OCI-LY1 (cell line): ENCODE measurements around the gene TM7SF3.

Experiments used
- H2AFZ ChIP-seq: fragments of 200-600 bp; sonication (generic), shearing (Covaris generic); 2 replicates; pipeline ENCODE4 v1.6.0; 2014; ENCODE audit warnings: antibody characterized with exemption, mild to moderate bottlenecking, low read length
- H3F3A ChIP-seq: fragments of 200-600 bp; sonication (generic), shearing (Covaris generic); 2 replicates; pipeline ENCODE4 v1.6.0; 2014; ENCODE audit warnings: mild to moderate bottlenecking, antibody characterized with exemption, low read length, moderate library complexity; ENCODE audit not compliant: insufficient read depth
- H3K27ac ChIP-seq: fragments of 200-600 bp; sonication (generic); 2 replicates; pipeline ENCODE4 v1.5.1; 2014; ENCODE audit warnings: low read length, mixed run types, mild to moderate bottlenecking, low read depth; ENCODE audit not compliant: poor library complexity, severe bottlenecking
- H3K27me3 ChIP-seq: fragments of 200-600 bp; sonication (generic); 2 replicates; pipeline ENCODE4 v1.6.0; 2014; ENCODE audit warnings: antibody characterized with exemption, mild to moderate bottlenecking, low read length, moderate library complexity; ENCODE audit not compliant: insufficient read depth
- H3K36me3 ChIP-seq: fragments of 200-600 bp; sonication (generic); 2 replicates; pipeline ENCODE4 v1.6.1; 2014; ENCODE audit warnings: mild to moderate bottlenecking, antibody characterized with exemption, low read length, moderate library complexity, mixed read lengths; ENCODE audit not compliant: insufficient read depth
- H3K4me1 ChIP-seq: fragments of 200-600 bp; sonication (generic); 2 replicates; pipeline ENCODE4 v1.5.1; 2014; ENCODE audit warnings: mild to moderate bottlenecking, low read length, moderate library complexity; ENCODE audit not compliant: insufficient read depth, severe bottlenecking
- H3K4me2 ChIP-seq: fragments of 200-600 bp; sonication (generic), shearing (Covaris generic); 2 replicates; pipeline ENCODE4 v1.6.1; 2014; ENCODE audit warnings: low read length
- H3K4me3 ChIP-seq: fragments of 200-600 bp; sonication (generic); 2 replicates; pipeline ENCODE4 v1.5.1; 2014; ENCODE audit warnings: low read length, low read depth, mild to moderate bottlenecking, mixed read lengths; ENCODE audit not compliant: poor library complexity, severe bottlenecking
- H3K79me2 ChIP-seq: fragments of 200-600 bp; shearing (Covaris generic); 2 replicates; pipeline ENCODE4 v1.6.1; 2016; ENCODE audit warnings: mixed run types, low read length, mixed read lengths; ENCODE audit not compliant: insufficient read depth
- H3K9ac ChIP-seq: fragments of 200-600 bp; sonication (generic), shearing (Covaris generic); 2 replicates; pipeline ENCODE4 v1.6.1; 2014; ENCODE audit warnings: mild to moderate bottlenecking, low read length, mixed read lengths
- H3K9me2 ChIP-seq: fragments of 200-600 bp; sonication (generic), shearing (Covaris generic); 2 replicates; pipeline ENCODE4 v1.6.1; 2014; ENCODE audit warnings: low read depth, mild to moderate bottlenecking, low read length, mixed read lengths
- H3K9me3 ChIP-seq: fragments of 200-600 bp; shearing (Covaris generic); 2 replicates; pipeline ENCODE4 v1.6.1; 2014; ENCODE audit warnings: low read length, mixed read lengths
- H4K20me1 ChIP-seq: fragments of 200-600 bp; sonication (generic), shearing (Covaris generic); 2 replicates; pipeline ENCODE4 v1.6.0; 2016; ENCODE audit warnings: mild to moderate bottlenecking, low read length; ENCODE audit not compliant: insufficient read depth
- CTCF ChIP-seq: fragments of 200-600 bp; sonication (generic), shearing (Covaris generic); IDR thresholded peaks from 2 replicates; pipeline ENCODE4 v1.5.1; 2017; ENCODE audit warnings: mild to moderate bottlenecking, antibody characterized with exemption, low read length, moderate library complexity, mixed read lengths
- EZH2 ChIP-seq: fragments of 200-600 bp; sonication (generic), shearing (Covaris generic); IDR thresholded peaks from 2 replicates; pipeline ENCODE4 v1.8.0; 2017; ENCODE audit warnings: borderline replicate concordance, mixed run types, mild to moderate bottlenecking, antibody characterized with exemption, low read length, moderate library complexity, mixed read lengths

Gene TM7SF3

GRCh38 chr12:27002141-27002540 lies 12.0 kb downstream of the TM7SF3 start:
- Histone ChIP-seq H3K36me3 (peaks cover 35% of the 10 kb centered on the region), H3K79me2 (peaks cover 38% of the 10 kb centered on the region), H3F3A (no peaks in the 10 kb centered on the region), H3K27ac (peak overlapping the region; percentile 86), H3K4me3 (no peak overlapping the region), H3K9me3 (no peaks in the 10 kb centered on the region), H3K4me1 (peaks cover 68% of the 10 kb centered on the region), H2AFZ (no peak overlapping the region), H3K9ac (no peak overlapping the region), H3K9me2 (no peaks in the 10 kb centered on the region), H4K20me1 (no peaks in the 10 kb centered on the region), H3K27me3 (no peaks in the 10 kb centered on the region), H3K4me2 (no peak overlapping the region)
- TF ChIP-seq CTCF (no peak), EZH2 (no peak)

- Histone ChIP-seq H3K9me3 (no peaks in the 10 kb centered on the region), H3K27me3 (no peaks in the 10 kb centered on the region), H3K27ac (peak overlapping the region; percentile 8), H3K36me3 (peaks cover 38% of the 10 kb centered on the region), H3K4me2 (no peak overlapping the region; the same call in 1 of the 2 replicates), H2AFZ (no peak overlapping the region), H3F3A (no peaks in the 10 kb centered on the region), H4K20me1 (no peaks in the 10 kb centered on the region), H3K4me1 (peaks cover 63% of the 10 kb centered on the region), H3K79me2 (peaks cover 33% of the 10 kb centered on the region), H3K4me3 (no peak overlapping the region), H3K9ac (no peak overlapping the region), H3K9me2 (no peaks in the 10 kb centered on the region)
- TF ChIP-seq CTCF (no peak), EZH2 (no peak)
Measured at GRCh38 chr12:27001663-27002062, 12.5 kb downstream of the TM7SF3 start.

GRCh38 chr12:27000961-27001360 lies 13.2 kb downstream of the TM7SF3 start:
- Histone ChIP-seq H3K9me3 (no peaks in the 10 kb centered on the region), H3K27ac (no peak overlapping the region), H3K9ac (no peak overlapping the region), H3K4me2 (no peak overlapping the region), H4K20me1 (no peaks in the 10 kb centered on the region), H3K4me1 (peaks cover 62% of the 10 kb centered on the region), H3F3A (no peaks in the 10 kb centered on the region), H3K27me3 (no peaks in the 10 kb centered on the region), H3K9me2 (no peaks in the 10 kb centered on the region), H3K79me2 (peaks cover 30% of the 10 kb centered on the region), H2AFZ (no peak overlapping the region), H3K4me3 (no peak overlapping the region), H3K36me3 (peaks cover 44% of the 10 kb centered on the region)
- TF ChIP-seq CTCF (no peak), EZH2 (no peak)
